Mononuclear cell (primary cell): ENCODE data around the gene RNF43. TPM values are rescaled to one million over a fixed set of nuclear protein-coding genes. Genes with fewer than 3 reads are reported as not detected.

ENCODE experiments used
- H3K27me3 ChIP-seq: 2 replicates; pipeline ENCODE4 v1.6.0; 2011; ENCODE audit warnings: low read length, control low read depth; ENCODE audit not compliant: insufficient read depth
- H3K4me1 ChIP-seq: 2 replicates; pipeline ENCODE4 v1.5.1; 2011; ENCODE audit warnings: mild to moderate bottlenecking, low read length, control low read depth; ENCODE audit not compliant: insufficient read depth
- H3K4me3 ChIP-seq: 2 replicates; pipeline ENCODE4 v1.5.1; 2011; ENCODE audit warnings: mild to moderate bottlenecking, low read length, moderate library complexity
- H3K9me3 ChIP-seq: 2 replicates; pipeline ENCODE4 v1.5.1; 2011; ENCODE audit warnings: low read depth, mild to moderate bottlenecking, control low read depth, low read length
- total RNA-seq: library from RNA; depleted of rRNA; stranded (reverse); fragments of >200 nt; gene quantifications from one replicate; pipeline ENCODE4 v1.2.3, GENCODE V29; 2012

Gene RNF43
- total RNA-seq = 0.42 TPM

DNA sequence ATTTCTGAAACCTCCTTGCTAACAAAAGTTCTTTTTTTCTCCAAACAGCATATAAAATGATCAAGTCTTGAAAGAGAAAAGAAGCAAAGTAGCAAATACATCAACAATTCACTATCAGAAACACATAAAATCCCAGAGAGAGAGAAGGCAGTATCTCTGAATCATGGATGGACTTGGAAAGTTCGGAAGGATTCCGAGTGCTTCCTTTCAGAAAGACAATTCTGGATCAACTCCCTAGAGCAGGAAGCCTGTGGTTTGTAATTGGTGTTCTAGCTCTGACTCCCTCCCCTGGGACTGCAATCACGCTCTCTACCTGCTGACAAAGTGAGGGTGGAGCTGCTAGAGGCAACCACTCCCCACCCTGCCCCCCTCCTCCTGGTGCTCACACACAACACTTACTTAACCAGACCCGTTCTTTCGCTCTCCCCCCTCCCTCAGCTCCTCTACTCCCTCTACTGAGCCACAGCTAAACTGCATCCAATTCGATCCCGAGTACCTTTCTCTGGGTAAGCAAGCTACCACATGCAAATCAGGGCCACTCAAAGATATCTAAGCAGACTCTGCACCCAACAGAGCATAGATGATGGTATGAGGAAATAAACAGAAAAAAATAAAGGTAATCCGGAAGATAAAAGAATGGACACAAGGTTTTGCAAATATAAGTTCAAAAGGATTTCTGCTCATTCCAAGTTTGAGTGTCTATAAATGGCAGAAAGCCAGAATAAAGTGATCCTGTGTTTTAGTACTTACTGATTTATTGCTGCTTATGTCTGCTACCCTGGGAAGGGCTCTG, at the start of gene RNF43:
Gene RNF43 (minus strand): TSS at position 235 of the 793 bp plus-strand sequence. CDS start 1,957 bp downstream, outside the sequence.
- no peaks in the 10 kb centered on the region for H3K27me3 ChIP-seq
- H3K4me1 ChIP-seq = peaks cover 8% of the 10 kb centered on the region
- no peak within 1 kb of the TSS for H3K4me3 ChIP-seq
- H3K9me3 ChIP-seq = no peaks in the 10 kb centered on the region

DNA sequence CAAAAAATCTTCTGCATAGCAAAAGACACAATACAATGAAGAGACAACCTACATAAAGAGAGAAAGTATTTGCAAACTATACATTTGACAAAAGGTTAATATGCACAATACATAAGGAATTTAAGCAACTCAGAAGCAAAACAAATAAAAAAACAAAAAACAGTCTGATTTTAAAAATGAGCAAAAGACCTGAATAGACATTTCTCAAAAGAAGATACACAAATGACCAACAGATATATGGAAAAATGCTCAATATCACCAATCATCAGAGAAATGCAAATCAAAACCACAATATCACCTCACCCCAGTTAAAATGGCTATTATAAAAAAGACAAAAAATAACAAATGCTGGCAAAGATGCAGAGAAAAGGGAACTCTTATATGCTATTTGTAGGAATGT, 38.2 kb upstream of the RNF43 start:
- Histone ChIP-seq H3K4me3 (no peak overlapping the region), H3K27me3 (no peaks in the 10 kb centered on the region), H3K9me3 (no peaks in the 10 kb centered on the region), H3K4me1 (no peaks in the 10 kb centered on the region)

- no peaks in the 10 kb centered on the region for H3K4me1 ChIP-seq
- H3K27me3 ChIP-seq = no peaks in the 10 kb centered on the region
- no peak overlapping the region for H3K4me3 ChIP-seq
- no peaks in the 10 kb centered on the region for H3K9me3 ChIP-seq
Measured at GRCh38 chr17:58452738-58453137, 35.4 kb upstream of the RNF43 start.

DNA sequence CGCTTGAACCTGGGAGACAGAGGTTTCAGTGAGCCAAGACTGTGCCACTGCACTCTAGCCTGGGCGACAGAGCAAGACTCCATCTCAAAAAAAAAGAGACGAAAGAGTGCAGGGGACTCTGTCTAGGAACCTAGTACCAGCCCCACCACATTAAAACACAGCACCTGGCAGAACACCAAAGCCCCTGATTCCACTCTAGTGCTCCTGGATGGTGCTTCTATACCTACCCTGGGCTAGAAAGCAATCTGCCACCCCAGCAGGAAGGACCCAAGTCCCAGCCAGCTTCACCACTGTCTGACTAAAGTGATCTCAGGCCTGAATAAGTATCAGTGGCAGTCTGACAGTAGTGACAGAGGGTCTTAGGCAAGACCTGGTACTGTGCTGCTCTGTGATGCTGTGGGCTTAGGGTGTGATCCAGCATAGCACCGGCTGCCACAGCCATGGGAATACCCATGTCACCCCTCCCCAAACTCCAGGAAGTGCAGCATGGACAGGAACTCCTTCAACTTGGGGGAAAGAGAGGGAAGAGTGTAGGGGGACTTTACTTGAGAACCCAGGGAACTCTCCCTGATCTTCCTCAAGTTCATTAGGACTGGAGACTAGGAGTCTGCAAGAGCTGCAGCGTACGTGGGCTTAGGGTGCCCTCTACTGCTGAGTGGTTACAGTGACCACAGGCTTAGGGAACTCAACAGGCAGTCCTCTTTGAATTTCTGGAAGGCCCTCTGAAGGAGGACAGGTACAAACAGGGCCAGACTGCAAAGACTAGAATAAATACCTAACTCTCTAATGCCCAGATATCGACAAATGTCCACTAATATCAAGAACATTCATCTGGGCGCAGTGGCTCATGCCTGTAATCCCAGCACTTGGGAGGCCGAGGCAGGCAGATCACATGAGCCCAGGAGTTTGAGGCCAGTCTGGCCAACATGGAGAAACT, 30.0 kb upstream of the RNF43 start:
- H3K4me1 ChIP-seq = no peaks in the 10 kb centered on the region
- no peak overlapping the region for H3K4me3 ChIP-seq
- H3K9me3 ChIP-seq = no peaks in the 10 kb centered on the region
- H3K27me3 ChIP-seq = no peaks in the 10 kb centered on the region

GRCh38 chr17:58446086-58446485, 28.8 kb upstream of the RNF43 start:
- no peaks in the 10 kb centered on the region for H3K9me3 ChIP-seq
- H3K4me3 ChIP-seq = no peak overlapping the region
- no peaks in the 10 kb centered on the region for H3K4me1 ChIP-seq
- no peaks in the 10 kb centered on the region for H3K27me3 ChIP-seq

DNA sequence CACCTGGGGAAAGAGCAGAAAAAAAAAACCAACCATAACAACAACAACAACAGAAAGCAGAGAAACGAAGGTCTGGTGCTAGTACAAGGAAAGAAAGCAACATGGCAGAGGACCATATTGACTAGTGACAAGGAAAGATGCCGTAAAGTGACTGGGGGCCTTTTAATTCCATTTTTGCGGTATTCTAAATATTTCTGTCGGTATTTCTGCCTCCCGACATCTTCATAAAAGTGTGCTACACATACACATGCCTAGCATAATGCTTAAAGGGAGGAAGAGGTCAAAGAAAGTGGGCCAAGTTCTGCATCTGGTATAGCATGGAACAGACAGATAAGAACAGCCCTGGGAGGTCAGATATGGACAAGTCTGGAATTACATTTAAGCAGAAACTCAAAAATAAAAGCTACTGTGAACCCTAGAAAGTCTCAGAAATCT, 19.5 kb upstream of the RNF43 start:
- H3K9me3 ChIP-seq = no peaks in the 10 kb centered on the region
- no peaks in the 10 kb centered on the region for H3K27me3 ChIP-seq
- no peaks in the 10 kb centered on the region for H3K4me1 ChIP-seq
- no peak overlapping the region for H3K4me3 ChIP-seq

DNA sequence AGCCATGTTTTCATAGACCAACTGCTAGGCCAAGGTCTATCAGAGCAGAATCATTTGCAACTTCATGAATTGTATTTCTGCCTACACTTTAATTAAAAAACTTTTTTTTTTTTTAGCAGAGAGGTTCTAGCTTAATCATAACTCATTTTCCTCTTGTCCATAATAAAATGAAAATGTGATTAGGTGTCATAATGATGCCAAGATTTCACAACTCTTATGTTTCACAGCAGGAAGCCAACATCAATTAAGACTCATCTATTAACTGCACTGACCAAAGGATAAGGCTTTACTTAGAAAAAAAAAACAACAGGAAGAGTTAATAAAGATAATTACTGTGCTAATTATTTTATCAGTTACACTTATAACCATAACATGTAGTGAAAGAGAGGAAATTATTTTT, 18.9 kb upstream of the RNF43 start:
- Histone ChIP-seq H3K27me3 (no peaks in the 10 kb centered on the region), H3K4me3 (no peak overlapping the region), H3K9me3 (no peaks in the 10 kb centered on the region), H3K4me1 (no peaks in the 10 kb centered on the region)

GRCh38 chr17:58432806-58433573, 15.7 kb upstream of the RNF43 start:
- Histone ChIP-seq H3K4me1 (no peaks in the 10 kb centered on the region), H3K4me3 (no peak overlapping the region), H3K9me3 (no peaks in the 10 kb centered on the region), H3K27me3 (no peaks in the 10 kb centered on the region)

DNA sequence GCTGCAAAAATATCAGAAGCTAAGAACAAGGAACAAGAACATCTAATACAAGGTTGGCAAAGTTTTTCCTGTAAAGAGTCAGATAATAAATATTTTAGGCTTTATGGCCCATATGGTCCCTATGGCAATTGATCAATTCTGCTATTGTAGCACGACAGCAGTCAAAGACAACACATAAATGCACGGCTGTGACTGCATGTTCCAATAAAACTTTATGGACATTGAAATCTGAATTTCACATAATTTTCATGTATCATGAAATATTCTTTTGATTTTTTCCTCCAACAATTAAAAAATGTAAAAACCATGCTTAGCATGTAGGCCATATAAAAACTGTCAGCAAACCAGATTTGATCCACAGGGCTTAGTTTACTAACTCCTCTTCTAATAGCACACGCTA, 10.5 kb upstream of the RNF43 start:
- no peaks in the 10 kb centered on the region for H3K9me3 ChIP-seq
- H3K4me3 ChIP-seq = no peak overlapping the region
- H3K4me1 ChIP-seq = no peaks in the 10 kb centered on the region
- H3K27me3 ChIP-seq = no peaks in the 10 kb centered on the region

DNA sequence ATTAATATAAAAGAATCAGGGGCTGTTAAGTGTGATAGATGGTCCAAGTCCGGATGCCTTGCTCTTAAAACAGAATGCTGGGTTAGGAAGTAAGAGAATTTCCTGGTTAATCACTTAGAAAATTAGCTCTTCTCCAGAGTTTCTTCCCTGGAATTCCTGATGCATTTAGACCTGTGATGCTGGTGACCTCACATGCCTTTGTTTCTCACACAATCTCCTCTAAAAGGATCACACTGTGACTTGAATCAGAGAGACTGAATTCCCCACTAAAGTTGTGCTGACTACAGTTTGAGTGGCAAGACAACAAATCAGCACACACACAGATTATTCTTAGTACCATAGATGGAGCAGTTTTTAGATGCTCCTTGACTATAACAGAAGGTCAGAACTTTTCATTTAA, 4.4 kb upstream of the RNF43 start:
- H3K27me3 ChIP-seq = no peaks in the 10 kb centered on the region
- no peak overlapping the region for H3K4me3 ChIP-seq
- H3K9me3 ChIP-seq = no peaks in the 10 kb centered on the region

GRCh38 chr17:58420827-58421226, 3.5 kb upstream of the RNF43 start:
- Histone ChIP-seq H3K27me3 (no peaks in the 10 kb centered on the region), H3K9me3 (no peaks in the 10 kb centered on the region), H3K4me3 (no peak overlapping the region), H3K4me1 (peaks cover 8% of the 10 kb centered on the region)

More for the DNA sequence above, 4.4 kb upstream of the RNF43 start:
- peaks cover 8% of the 10 kb centered on the region for H3K4me1 ChIP-seq

GRCh38 chr17:58416937-58417299, 416 bp downstream of the RNF43 start:
- Histone ChIP-seq H3K9me3 (no peaks in the 10 kb centered on the region), H3K27me3 (no peaks in the 10 kb centered on the region), H3K4me1 (peaks cover 8% of the 10 kb centered on the region), H3K4me3 (no peak overlapping the region)

GRCh38 chr17:58416396-58416795, 938 bp downstream of the RNF43 start:
- H3K9me3 ChIP-seq = no peaks in the 10 kb centered on the region

GRCh38 chr17:58415371-58416055, 1.8 kb downstream of the RNF43 start:
- no peaks in the 10 kb centered on the region for H3K27me3 ChIP-seq
- peaks cover 8% of the 10 kb centered on the region for H3K4me1 ChIP-seq
- no peaks in the 10 kb centered on the region for H3K9me3 ChIP-seq
- no peak overlapping the region for H3K4me3 ChIP-seq

More at GRCh38 chr17:58416396-58416795, 938 bp downstream of the RNF43 start:
- peaks cover 8% of the 10 kb centered on the region for H3K4me1 ChIP-seq
- no peaks in the 10 kb centered on the region for H3K27me3 ChIP-seq
- no peak overlapping the region for H3K4me3 ChIP-seq
